Liver (tissue), 9 donors: Measurements from ENCODE around the gene SMKR1. TPM values are rescaled to one million over a fixed set of nuclear protein-coding genes. Genes with fewer than 3 reads are reported as not detected.

Source experiments
- DNase-seq: peaks from one replicate; pipeline ENCODE4 v3.0.0-alpha.2; 2017; ENCODE audit warnings: low spot score
- H3K27ac ChIP-seq, 2 donors: one replicate each; pipeline ENCODE4 v1.7.0; 2013; ENCODE audit warnings: inconsistent platforms in 2 of 2, low read length in 2 of 2, control low read depth in 1 of 2, low read depth in 1 of 2, mild to moderate bottlenecking in 1 of 2
- H3K27me3 ChIP-seq, 4 donors: one replicate each; pipeline versions ENCODE4 v1.6.1 to v1.7.0; 2013; ENCODE audit warnings: low read length in 3 of 4, inconsistent platforms in 1 of 4, mild to moderate bottlenecking in 1 of 4, moderate library complexity in 1 of 4; ENCODE audit not compliant: control insufficient read depth in 4 of 4, insufficient read depth in 4 of 4
- H3K36me3 ChIP-seq, 4 donors: one replicate each; pipeline versions ENCODE4 v1.6.1 to v1.7.0; 2013; ENCODE audit warnings: low read length in 3 of 4, mild to moderate bottlenecking in 3 of 4, low read depth in 1 of 4, moderate library complexity in 1 of 4; ENCODE audit not compliant: control insufficient read depth in 4 of 4, insufficient read depth in 3 of 4
- H3K4me1 ChIP-seq, 4 donors: one replicate each; pipeline versions ENCODE4 v1.6.1 to v1.7.0; 2013; ENCODE audit warnings: low read length in 3 of 4, mild to moderate bottlenecking in 3 of 4, moderate library complexity in 1 of 4; ENCODE audit not compliant: control insufficient read depth in 4 of 4, insufficient read depth in 4 of 4
- H3K4me3 ChIP-seq, 3 donors: one replicate each; pipeline versions ENCODE4 v1.6.1 to v1.7.0; 2013; ENCODE audit warnings: low read length in 3 of 3, control low read depth in 1 of 3, low read depth in 1 of 3, mild to moderate bottlenecking in 1 of 3
- H3K9ac ChIP-seq, 2 donors: one replicate each; pipeline ENCODE4 v1.7.0; 2013; ENCODE audit warnings: low read length in 2 of 2, mild to moderate bottlenecking in 2 of 2, moderate library complexity in 2 of 2, control low read depth in 1 of 2, low read depth in 1 of 2
- H3K9me3 ChIP-seq, 4 donors: one replicate each; pipeline versions ENCODE4 v1.6.1 to v1.7.0; 2013; ENCODE audit warnings: low read length in 3 of 4; ENCODE audit not compliant: control insufficient read depth in 4 of 4
- ATF3 ChIP-seq: IDR thresholded peaks from 2 replicates; pipeline ENCODE4 v1.6.1; 2016; ENCODE audit warnings: antibody characterized with exemption
- CTCF ChIP-seq: fragments of 150-350 bp; IDR thresholded peaks from 2 replicates; pipeline ENCODE4 v1.5.1; 2017; ENCODE audit warnings: improper control_type of control experiment, low read depth, low read length; ENCODE audit not compliant: missing input control
- EGR1 ChIP-seq, 2 donors: IDR thresholded peaks; 2 replicates each; pipeline ENCODE4 v1.6.1; 2016 to 2018; ENCODE audit warnings: antibody characterized with exemption in 2 of 2, low read depth in 2 of 2
- FOXA1 ChIP-seq: IDR thresholded peaks from 2 replicates; pipeline ENCODE4 v1.6.1; 2016; ENCODE audit warnings: antibody characterized with exemption
- FOXA2 ChIP-seq: IDR thresholded peaks from 2 replicates; pipeline ENCODE4 v1.6.1; 2016; ENCODE audit warnings: antibody characterized with exemption
- GABPA ChIP-seq, 2 donors: IDR thresholded peaks in 1 of 2; conservative IDR thresholded peaks in 1 of 2; 2 replicates each; pipeline ENCODE4 v1.6.1; 2016; ENCODE audit warnings: antibody characterized with exemption in 2 of 2, mild to moderate bottlenecking in 1 of 2, moderate library complexity in 1 of 2
- HNF4A ChIP-seq, 2 donors: conservative IDR thresholded peaks; 2 replicates each; pipeline ENCODE4 v1.6.1; 2016; ENCODE audit warnings: antibody characterized with exemption in 2 of 2, mild to moderate bottlenecking in 2 of 2
- HNF4G ChIP-seq: IDR thresholded peaks from 2 replicates; pipeline ENCODE4 v1.6.1; 2016; ENCODE audit warnings: antibody characterized with exemption
- JUND ChIP-seq, 2 donors: IDR thresholded peaks; 2 replicates each; pipeline ENCODE4 v1.6.1; 2016; ENCODE audit warnings: antibody characterized with exemption in 2 of 2
- MAX ChIP-seq: IDR thresholded peaks from 2 replicates; pipeline ENCODE4 v1.6.1; 2016; ENCODE audit warnings: antibody characterized with exemption
- NR2F2 ChIP-seq: IDR thresholded peaks from 2 replicates; pipeline ENCODE4 v1.6.1; 2016; ENCODE audit warnings: antibody characterized with exemption
- RAD21 ChIP-seq, 2 donors: IDR thresholded peaks; 2 replicates each; pipeline ENCODE4 v1.6.1; 2016; ENCODE audit warnings: antibody characterized with exemption in 2 of 2, mild to moderate bottlenecking in 2 of 2
- RXRA ChIP-seq, 2 donors: IDR thresholded peaks; 2 replicates each; pipeline ENCODE4 v1.6.1; 2017 to 2018; ENCODE audit warnings: antibody characterized with exemption in 2 of 2, mild to moderate bottlenecking in 1 of 2
- SP1 ChIP-seq: IDR thresholded peaks from 2 replicates; pipeline ENCODE4 v1.6.1; 2018; ENCODE audit warnings: antibody characterized with exemption, mild to moderate bottlenecking
- TAF1 ChIP-seq: conservative IDR thresholded peaks from 2 replicates; pipeline ENCODE4 v1.6.1; 2016; ENCODE audit warnings: antibody characterized with exemption, mild to moderate bottlenecking
- YY1 ChIP-seq: IDR thresholded peaks from 2 replicates; pipeline ENCODE4 v1.6.1; 2016; ENCODE audit warnings: antibody characterized with exemption, mild to moderate bottlenecking
- ZBTB33 ChIP-seq: IDR thresholded peaks from 2 replicates; pipeline ENCODE4 v1.6.1; 2016; ENCODE audit warnings: antibody characterized with exemption
- WGBS: extraction: QIAGEN DNeasy Blood & Tissue Kit; methylation state at CpG from one replicate; pipeline ENCODE4 v1.1.7; 2013; 5-methylcytosine and 5-hydroxymethylcytosine counted together
- polyA plus RNA-seq, 2 donors: library from polyadenylated mRNA; stranded (reverse) in 1 of 2; unstranded in 1 of 2; fragments of 200-250 nt in 1 of 2; fragments of >200 nt in 1 of 2; fragmentation: Nextera tagmentation in 1 of 2; extraction: Ambion mirVana in 1 of 2; gene quantifications; one replicate each; pipeline versions ENCODE4 v1.2.1 to v1.2.3, GENCODE V29; 2013 to 2015
- total RNA-seq, 2 donors: library from RNA; depleted of rRNA; stranded (reverse); fragments of >200 nt; gene quantifications; one replicate each; pipeline ENCODE4 v1.2.3, GENCODE V29; 2014
- TF ChIP-seq, protein P1 (sequence below): IDR thresholded peaks from 2 replicates; pipeline ENCODE4 v1.6.1; 2016; ENCODE audit warnings: antibody characterized with exemption, mild to moderate bottlenecking
- donor health status: healthy.
- donor health status: healthy.
- donor health status: healthy.
- donor health status: healthy.
- donor health status: healthy.

Gene SMKR1
- total and polyA plus RNA-seq, 4 donors = not detected

DNA sequence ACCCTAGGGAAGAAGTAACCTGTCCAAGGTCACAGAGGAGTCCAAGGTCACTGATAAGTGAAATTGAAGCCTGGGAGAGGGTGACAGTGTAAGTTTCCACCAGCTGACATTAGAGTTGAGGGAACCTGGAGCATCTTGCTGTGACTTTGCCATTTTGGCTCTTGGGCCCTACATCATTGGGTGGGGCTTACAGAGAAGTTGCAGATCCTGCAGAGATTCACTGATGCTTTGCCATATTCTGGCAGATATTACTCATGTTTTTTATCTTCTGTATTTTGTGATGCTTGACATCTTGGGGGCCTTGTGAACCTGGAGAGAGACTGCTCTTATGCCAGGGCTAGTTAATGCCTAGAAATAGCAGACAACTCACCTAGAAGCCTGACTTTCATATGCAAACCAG, 36.5 kb downstream of the SMKR1 start:
- Histone ChIP-seq H3K27me3 (no peaks in the 10 kb centered on the region), H3K9me3 (no peaks in the 10 kb centered on the region), H3K9ac (no peak overlapping the region), H3K4me3 (no peak overlapping the region), H3K36me3 (no peaks in the 10 kb centered on the region), H3K4me1 (peaks cover 0 to 6% (median 4%) of the 10 kb centered on the region in 4 donors), H3K27ac (no peak overlapping the region)
- no peak for DNase-seq
- TF ChIP-seq CTCF (no peak), YY1 (no peak), GABPA (IDR thresholded peaks at IDR 0.05 in 1 of 2, conservative IDR thresholded peaks at IDR 0.05 in 1 of 2) (no peak)

GRCh38 chr7:129540340-129540739, 38.0 kb downstream of the SMKR1 start:
- DNase-seq = no peak

More at GRCh38 chr7:129540340-129540739, 38.0 kb downstream of the SMKR1 start:
- no peak for TF ChIP-seq HNF4G
- TF ChIP-seq CTCF = no peak
- no peak for TF ChIP-seq ATF3
- TF ChIP-seq RAD21 (IDR thresholded peaks at IDR 0.05) = no peak
- no peak for TF ChIP-seq GABPA (IDR thresholded peaks at IDR 0.05 in 1 of 2, conservative IDR thresholded peaks at IDR 0.05 in 1 of 2)
- TF ChIP-seq FOXA2 = no peak
- TF ChIP-seq ZBTB33 = no peak
- no peak for TF ChIP-seq EGR1 (IDR thresholded peaks at IDR 0.05; ENCODE audit: low read depth in 2 of 2)
- no peak for TF ChIP-seq RXRA (IDR thresholded peaks at IDR 0.05)
- TF ChIP-seq MAX = no peak
- no peak for TF ChIP-seq SP1
- TF ChIP-seq NR2F2 = no peak
- no peak for TF ChIP-seq YY1
- TF ChIP-seq JUND (IDR thresholded peaks at IDR 0.05) = no peak
- no peak for TF ChIP-seq HNF4A (conservative IDR thresholded peaks at IDR 0.05)
- TF ChIP-seq TAF1 = no peak
- TF ChIP-seq FOXA1 = no peak
- TF ChIP-seq, protein P1, sequence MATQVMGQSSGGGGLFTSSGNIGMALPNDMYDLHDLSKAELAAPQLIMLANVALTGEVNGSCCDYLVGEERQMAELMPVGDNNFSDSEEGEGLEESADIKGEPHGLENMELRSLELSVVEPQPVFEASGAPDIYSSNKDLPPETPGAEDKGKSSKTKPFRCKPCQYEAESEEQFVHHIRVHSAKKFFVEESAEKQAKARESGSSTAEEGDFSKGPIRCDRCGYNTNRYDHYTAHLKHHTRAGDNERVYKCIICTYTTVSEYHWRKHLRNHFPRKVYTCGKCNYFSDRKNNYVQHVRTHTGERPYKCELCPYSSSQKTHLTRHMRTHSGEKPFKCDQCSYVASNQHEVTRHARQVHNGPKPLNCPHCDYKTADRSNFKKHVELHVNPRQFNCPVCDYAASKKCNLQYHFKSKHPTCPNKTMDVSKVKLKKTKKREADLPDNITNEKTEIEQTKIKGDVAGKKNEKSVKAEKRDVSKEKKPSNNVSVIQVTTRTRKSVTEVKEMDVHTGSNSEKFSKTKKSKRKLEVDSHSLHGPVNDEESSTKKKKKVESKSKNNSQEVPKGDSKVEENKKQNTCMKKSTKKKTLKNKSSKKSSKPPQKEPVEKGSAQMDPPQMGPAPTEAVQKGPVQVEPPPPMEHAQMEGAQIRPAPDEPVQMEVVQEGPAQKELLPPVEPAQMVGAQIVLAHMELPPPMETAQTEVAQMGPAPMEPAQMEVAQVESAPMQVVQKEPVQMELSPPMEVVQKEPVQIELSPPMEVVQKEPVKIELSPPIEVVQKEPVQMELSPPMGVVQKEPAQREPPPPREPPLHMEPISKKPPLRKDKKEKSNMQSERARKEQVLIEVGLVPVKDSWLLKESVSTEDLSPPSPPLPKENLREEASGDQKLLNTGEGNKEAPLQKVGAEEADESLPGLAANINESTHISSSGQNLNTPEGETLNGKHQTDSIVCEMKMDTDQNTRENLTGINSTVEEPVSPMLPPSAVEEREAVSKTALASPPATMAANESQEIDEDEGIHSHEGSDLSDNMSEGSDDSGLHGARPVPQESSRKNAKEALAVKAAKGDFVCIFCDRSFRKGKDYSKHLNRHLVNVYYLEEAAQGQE = no peak
- no peak overlapping the region for H3K27ac ChIP-seq
- H3K4me3 ChIP-seq = no peak overlapping the region
- H3K27me3 ChIP-seq = no peaks in the 10 kb centered on the region
- H3K36me3 ChIP-seq = no peaks in the 10 kb centered on the region
- no peaks in the 10 kb centered on the region for H3K9me3 ChIP-seq
- WGBS = 90% methylated on average over 10 of the region's 10 CpGs
- no peak overlapping the region for H3K9ac ChIP-seq
- H3K4me1 ChIP-seq = peaks cover 0 to 7% (median 4%) of the 10 kb centered on the region in 4 donors
